H1 (cell line): Measurements from ENCODE around the gene DLL1. TPM values are rescaled to one million over a fixed set of nuclear protein-coding genes. Genes with fewer than 3 reads are reported as not detected.
"Not testable (repeated sequence)": the region's sequence is repeated elsewhere in the genome, so short reads cannot be mapped to it uniquely, and the experiment has no call there.

Experiments
- CTCF ChIA-PET: fragments of 300-600 bp; sonication (Branson Sonifier 250); formaldehyde crosslinking; loops from one replicate; lab custom pipeline; 2021; ENCODE audit not compliant: partially characterized antibody; lab: Charles Lee
- POLR2A ChIA-PET: fragments of 300-600 bp; sonication (Branson Sonifier 250); formaldehyde crosslinking; loops from one replicate; lab custom pipeline; 2021; ENCODE audit warnings: inconsistent platforms; ENCODE audit not compliant: partially characterized antibody; lab: Charles Lee
- DNase-seq, 2 experiments: peaks; one replicate each; pipeline versions ENCODE4 v3.0.0 to v3.0.0-alpha.2; 2010 to 2022; ENCODE audit warnings: low spot score in 2 of 2, low read depth in 1 of 2, mixed read lengths in 1 of 2
- FAIRE-seq: peaks from 2 replicates; lab custom pipeline; 2011; peaks lifted over from hg19 to GRCh38; lab: Jason Lieb, UNC
- H2AFZ ChIP-seq: 2 replicates; pipeline ENCODE4 v1.8.1; 2012; ENCODE audit warnings: low read length, inconsistent platforms
- H2AK5ac ChIP-seq: 2 replicates; pipeline ENCODE4 v1.6.1; 2013; ENCODE audit warnings: low read depth, low read length
- H2BK120ac ChIP-seq: replicated peaks from 2 replicates; pipeline ENCODE3; 2013; ENCODE audit warnings: low read depth, low read length, inconsistent platforms
- H2BK12ac ChIP-seq: 2 replicates; pipeline ENCODE4 v1.6.1; 2013; ENCODE audit warnings: low read depth, low read length
- H2BK15ac ChIP-seq: 2 replicates; pipeline ENCODE4 v1.6.1; 2013; ENCODE audit warnings: low read length
- H2BK20ac ChIP-seq: 2 replicates; pipeline ENCODE4 v1.6.1; 2013; ENCODE audit warnings: low read length
- H2BK5ac ChIP-seq: 2 replicates; pipeline ENCODE4 v1.6.1; 2013; ENCODE audit warnings: low read depth, low read length
- H3K14ac ChIP-seq: 2 replicates; pipeline ENCODE4 v1.6.1; 2013; ENCODE audit warnings: inconsistent platforms; ENCODE audit not compliant: insufficient read length
- H3K18ac ChIP-seq: 2 replicates; pipeline ENCODE4 v1.6.1; 2013; ENCODE audit warnings: low read length; ENCODE audit errors: extremely low read depth
- H3K23ac ChIP-seq: 2 replicates; pipeline ENCODE4 v1.6.1; 2013; ENCODE audit warnings: inconsistent platforms; ENCODE audit not compliant: insufficient read length
- H3K23me2 ChIP-seq: 2 replicates; pipeline ENCODE4 v1.6.1; 2013; ENCODE audit warnings: low read depth, low read length
- H3K27ac ChIP-seq: 2 replicates; pipeline ENCODE4 v1.6.1; 2011; ENCODE audit warnings: low read depth, low read length, inconsistent platforms
- H3K27me3 ChIP-seq, 4 experiments: replicated peaks in 1 of 4; 1 replicate in 1 of 4; 2 replicates in 3 of 4; pipeline versions ENCODE4 v1.6.1 to v1.8.1; 2011 to 2013; ENCODE audit warnings: low read length in 3 of 4, mild to moderate bottlenecking in 3 of 4, inconsistent platforms in 2 of 4, mixed read lengths in 2 of 4, moderate library complexity in 1 of 4; ENCODE audit not compliant: control insufficient read depth in 3 of 4, insufficient read depth in 3 of 4; ENCODE audit errors: extremely low read depth in 1 of 4
- H3K36me3 ChIP-seq, 4 experiments: 2 replicates each; pipeline versions ENCODE4 v1.6.1 to v1.8.1; 2011 to 2013; ENCODE audit warnings: mild to moderate bottlenecking in 4 of 4, low read length in 3 of 4, moderate library complexity in 2 of 4, control low read depth in 1 of 4, inconsistent platforms in 1 of 4; ENCODE audit not compliant: insufficient read depth in 4 of 4, control insufficient read depth in 2 of 4
- H3K4ac ChIP-seq: replicated peaks from 2 replicates; pipeline ENCODE3; 2013; ENCODE audit warnings: low read length, low read depth, mixed read lengths, inconsistent platforms; ENCODE audit not compliant: insufficient read length
- H3K4me1 ChIP-seq, 4 experiments: replicated peaks in 1 of 4; 1 replicate in 1 of 4; 2 replicates in 3 of 4; pipeline versions ENCODE4 v1.6.1 to v1.8.1; 2011 to 2013; ENCODE audit warnings: low read length in 3 of 4, inconsistent platforms in 2 of 4, mixed read lengths in 1 of 4; ENCODE audit not compliant: insufficient read depth in 4 of 4, control insufficient read depth in 3 of 4
- H3K4me2 ChIP-seq, 2 experiments: 2 replicates each; pipeline versions ENCODE4 v1.6.1 to v1.8.1; 2011 to 2013; ENCODE audit warnings: low read depth in 2 of 2, low read length in 2 of 2, control low read depth in 1 of 2, inconsistent platforms in 1 of 2, mild to moderate bottlenecking in 1 of 2; ENCODE audit not compliant: insufficient read depth in 1 of 2
- H3K4me3 ChIP-seq, 4 experiments: fragments of 200-600, 300-600 bp in 1 of 4; sonication (generic), shearing (Covaris generic), sonication (Bioruptor Twin) in 1 of 4; 2 replicates each; pipeline versions ENCODE4 v1.5.1 to v1.8.1; 2011 to 2016; ENCODE audit warnings: low read length in 4 of 4, low read depth in 3 of 4, control low read depth in 2 of 4, inconsistent platforms in 2 of 4, mild to moderate bottlenecking in 2 of 4, mixed read lengths in 1 of 4, moderate library complexity in 1 of 4; ENCODE audit not compliant: insufficient read depth in 2 of 4; ENCODE audit errors: extremely low read depth in 1 of 4
- H3K56ac ChIP-seq: replicated peaks from 2 replicates; pipeline ENCODE3; 2013; ENCODE audit warnings: low read depth, mild to moderate bottlenecking, mixed read lengths, low read length, inconsistent platforms; ENCODE audit not compliant: insufficient read length
- H3K79me1 ChIP-seq: 2 replicates; pipeline ENCODE4 v1.6.1; 2013; ENCODE audit warnings: low read depth, low read length, control low read depth
- H3K79me2 ChIP-seq, 2 experiments: 2 replicates each; pipeline versions ENCODE4 v1.6.1 to v1.8.1; 2012 to 2013; ENCODE audit warnings: low read length in 2 of 2, mild to moderate bottlenecking in 2 of 2, inconsistent platforms in 1 of 2; ENCODE audit not compliant: insufficient read depth in 2 of 2, control insufficient read depth in 1 of 2
- H3K9ac ChIP-seq, 4 experiments: replicated peaks in 1 of 4; 1 replicate in 1 of 4; 2 replicates in 3 of 4; pipeline versions ENCODE4 v1.6.1 to v1.8.1; 2011 to 2013; ENCODE audit warnings: low read depth in 3 of 4, low read length in 3 of 4, control low read depth in 2 of 4, mild to moderate bottlenecking in 2 of 4, moderate library complexity in 2 of 4, inconsistent platforms in 1 of 4; ENCODE audit errors: extremely low read depth in 1 of 4
- H3K9me3 ChIP-seq, 2 experiments: 2 replicates each; pipeline versions ENCODE4 v1.6.1 to v1.8.1; 2012 to 2013; ENCODE audit warnings: mild to moderate bottlenecking in 2 of 2, moderate library complexity in 2 of 2, control low read depth in 1 of 2, inconsistent platforms in 1 of 2, low read depth in 1 of 2, low read length in 1 of 2, mixed read lengths in 1 of 2; ENCODE audit not compliant: insufficient read depth in 2 of 2
- H4K20me1 ChIP-seq, 2 experiments: replicated peaks in 1 of 2; 2 replicates each; pipeline versions ENCODE3 to v1.8.1; 2011 to 2013; ENCODE audit warnings: inconsistent platforms in 2 of 2, low read length in 2 of 2, mild to moderate bottlenecking in 1 of 2; ENCODE audit not compliant: insufficient read depth in 2 of 2, control insufficient read depth in 1 of 2
- H4K5ac ChIP-seq: 2 replicates; pipeline ENCODE4 v1.6.1; 2013; ENCODE audit warnings: low read length, low read depth, mixed read lengths, inconsistent platforms; ENCODE audit not compliant: insufficient read length
- H4K8ac ChIP-seq: 2 replicates; pipeline ENCODE4 v1.8.0; 2013; ENCODE audit warnings: mild to moderate bottlenecking, moderate library complexity, low read length, inconsistent platforms; ENCODE audit not compliant: insufficient read depth; ENCODE audit errors: extremely low read depth
- H4K91ac ChIP-seq: replicated peaks from 2 replicates; pipeline ENCODE3; 2013; ENCODE audit warnings: low read length, mixed read lengths, inconsistent platforms; ENCODE audit not compliant: insufficient read length
- WGBS, 2 experiments: shearing (Covaris generic) in 1 of 2; methylation state at CpG; one replicate each; pipeline versions ENCODE4 v1.1.6 to v1.1.7; 2013 to 2015; ENCODE audit warnings: low lambda C conversion rate in 2 of 2, mixed read lengths in 2 of 2, inconsistent platforms in 1 of 2, low coverage in 1 of 2, missing lambda C conversion rate in 1 of 2; ENCODE audit not compliant: insufficient replicate concordance in 2 of 2, insufficient coverage in 1 of 2, insufficient read length in 1 of 2; ENCODE audit errors: extremely low coverage in 1 of 2, missing lambda C conversion rate in 1 of 2; 5-methylcytosine and 5-hydroxymethylcytosine counted together
- polyA plus RNA-seq, 7 experiments: library from polyadenylated mRNA; depleted of rRNA in 3 of 7; stranded (reverse) in 5 of 7; unstranded in 2 of 7; fragments of >200 nt in 5 of 7; fragments of 200-250 nt in 2 of 7; gene quantifications; 1 replicate in 5 of 7; 2 replicates in 1 of 7; 4 replicates in 1 of 7; pipeline versions ENCODE4 v1.2.1 to v1.2.3, GENCODE V29; 2011 to 2013; ENCODE audit warnings: missing spikeins in 2 of 7, mixed read lengths in 2 of 7
- total RNA-seq: library from RNA; stranded (reverse); fragmentation: NEBNext Ultra II Directional; extraction: Animal tissue kit (Norgen Biotek cat#: 25700); gene quantifications from 2 replicates; pipeline ENCODE4 v1.2.1, GENCODE V29; 2021

Gene DLL1
- total and polyA plus RNA-seq, 2 of the 8 experiments (the other 6 are each of a cell fraction or from before 2014, with no cell fraction given): 1.7 to 3.8 TPM

- not testable (repeated sequence) for H3K23ac ChIP-seq, H3K36me3 ChIP-seq, H4K5ac ChIP-seq, H3K79me2 ChIP-seq, H2BK120ac ChIP-seq, H3K18ac ChIP-seq, H3K9me3 ChIP-seq, H3K4me1 ChIP-seq, H3K9ac ChIP-seq, H3K27me3 ChIP-seq, H4K8ac ChIP-seq, H3K14ac ChIP-seq, H3K79me1 ChIP-seq, H3K4me3 ChIP-seq, H3K23me2 ChIP-seq, H3K27ac ChIP-seq, H2BK5ac ChIP-seq, H4K91ac ChIP-seq, H3K4ac ChIP-seq, H3K4me2 ChIP-seq, DNase-seq, FAIRE-seq, H2AK5ac ChIP-seq, H4K20me1 ChIP-seq, H2BK15ac ChIP-seq, H2AFZ ChIP-seq, H2BK12ac ChIP-seq, H2BK20ac ChIP-seq, H3K56ac ChIP-seq
- POLR2A ChIA-PET: interaction anchor here (1.1 kb wide), 1 partner anchor 21 kb away, joined by 3 read pairs; no protein-coding TSS in a partner anchor
- CTCF ChIA-PET: interaction anchor here (0.7 to 1.2 kb wide), 4 partner anchors 17 to 470 kb away, joined by 3 to 5 read pairs (median 3); no protein-coding TSS in a partner anchor
- 91% methylated on average over 12 of the region's 12 CpGs; no CpG with 5 or more reads in 1 of the 2 experiments for WGBS, 2 experiments
These were observed 26.2 kb downstream of the DLL1 start for GRCh38 chr6:170264644-170265043.
